Sciatic nerve (tissue), 2 donors: Measurements from ENCODE around the gene NPTXR. TPM values are rescaled to one million over a fixed set of nuclear protein-coding genes. Genes with fewer than 3 reads are reported as not detected.

Experiments used
- ATAC-seq: fragments of 200-7000 bp; cut with Tn5 transposase; one replicate; pipeline ENCODE4 v1.9.1; 2020; ENCODE audit warnings: mild to moderate bottlenecking, moderate library complexity
- DNase-seq: peaks from one replicate; pipeline ENCODE4 v3.0.0-alpha.2; 2020; ENCODE audit warnings: low spot score
- intact Hi-C: fragments of 100-400 bp; cut with DNase I; formaldehyde crosslinking; loops from one replicate; pipeline ENCODE4 v1.14.2; 2022
- total RNA-seq: library from RNA; stranded (reverse); fragmentation: NEBNext Ultra II Directional; extraction: Animal tissue kit (Norgen Biotek cat#: 25700); gene quantifications from one replicate; pipeline ENCODE4 v1.2.1, GENCODE V29; 2021
- donor health status: DM: no; HTN: no; CAD: no.
- donor health status: DM: no; HTN: no; CAD: no.

The NPTXR gene
- 6.9 TPM for total RNA-seq

DNA sequence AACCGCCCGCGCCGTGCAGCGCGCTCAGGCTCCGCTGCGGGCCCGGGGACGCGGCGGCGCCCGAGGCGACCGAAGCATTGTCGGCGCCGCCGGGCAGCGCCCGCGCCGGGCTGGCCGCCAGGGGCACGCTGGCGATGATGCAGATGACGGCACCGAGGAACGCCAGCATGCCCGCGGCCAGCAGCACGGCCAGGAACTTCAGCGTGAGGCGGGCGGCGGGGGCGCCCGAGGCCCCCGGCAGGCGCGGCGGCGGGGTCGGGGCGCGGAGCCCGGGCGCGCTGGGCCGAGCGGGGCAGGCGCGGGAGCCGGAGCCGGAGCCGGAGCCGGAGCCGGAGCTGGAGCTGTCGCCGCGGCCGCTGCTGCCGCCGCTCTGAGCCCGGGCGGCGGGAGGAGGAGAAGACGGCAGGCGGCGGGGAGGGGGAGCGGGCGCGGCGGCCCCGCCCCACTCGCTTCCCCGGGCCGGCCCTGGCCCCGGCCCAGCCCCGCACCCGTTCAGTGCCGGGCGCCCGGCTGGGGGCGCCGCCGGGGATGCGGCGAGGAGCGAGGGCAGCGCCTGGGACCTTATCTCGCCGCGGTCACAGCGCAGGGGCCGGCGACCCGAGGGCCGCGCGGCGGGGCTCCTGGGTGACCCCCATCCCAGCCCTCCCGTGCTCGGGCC is at the start of gene NPTXR:
NPTXR (minus strand) TSS at position 372 of the 658 bp plus-strand sequence.
- peak; percentile 53 for ATAC-seq
- intact Hi-C loops: no loop called here
- no peak for DNase-seq

DNA sequence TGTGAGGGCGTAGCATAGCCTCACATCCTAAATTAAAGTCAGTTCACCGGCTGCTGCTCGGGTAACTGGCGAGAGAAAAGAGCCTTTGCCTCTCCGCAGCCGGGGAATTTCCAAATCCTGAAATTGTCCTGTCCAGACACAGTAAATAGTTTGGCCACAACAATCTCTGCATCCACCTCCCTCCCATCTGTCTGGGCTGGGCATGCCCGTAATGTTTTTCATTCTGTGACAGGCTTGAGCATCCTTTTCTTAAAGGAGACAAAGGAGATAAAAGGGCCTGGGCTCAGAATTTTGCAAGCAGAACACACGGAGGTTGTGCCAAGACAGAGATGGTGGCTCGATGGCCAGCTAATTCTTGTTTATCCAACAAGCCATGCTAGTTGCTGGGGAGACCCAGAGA is 47.4 kb upstream of the NPTXR start:
- intact Hi-C loops: no loop called here
- no peak for ATAC-seq
- no peak for DNase-seq

GRCh38 chr22:38890377-38890776 is 46.5 kb upstream of the NPTXR start:
- no peak for ATAC-seq
- intact Hi-C loops: no loop called here
- no peak for DNase-seq

DNA sequence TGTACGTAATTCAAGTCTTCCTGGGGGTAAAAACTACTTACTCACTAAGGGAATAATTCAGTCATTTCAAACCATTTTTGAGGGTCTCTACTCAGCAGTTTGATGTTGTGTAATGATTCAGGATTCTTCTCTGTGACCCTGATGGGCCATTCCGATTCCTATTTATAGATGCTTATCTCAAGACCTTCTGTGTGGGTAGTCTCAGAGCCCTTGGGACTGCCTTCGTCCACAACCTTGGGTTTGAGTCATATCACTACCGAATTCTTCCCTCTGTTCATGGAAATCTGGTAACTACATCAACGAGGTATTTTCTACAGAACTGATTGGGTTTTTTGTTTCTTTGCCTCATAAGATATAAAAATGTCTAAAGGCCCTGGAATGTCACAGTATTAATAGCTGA is 42.5 kb upstream of the NPTXR start:
- ATAC-seq: no peak
- DNase-seq: no peak
- intact Hi-C loops: no loop called here

DNA sequence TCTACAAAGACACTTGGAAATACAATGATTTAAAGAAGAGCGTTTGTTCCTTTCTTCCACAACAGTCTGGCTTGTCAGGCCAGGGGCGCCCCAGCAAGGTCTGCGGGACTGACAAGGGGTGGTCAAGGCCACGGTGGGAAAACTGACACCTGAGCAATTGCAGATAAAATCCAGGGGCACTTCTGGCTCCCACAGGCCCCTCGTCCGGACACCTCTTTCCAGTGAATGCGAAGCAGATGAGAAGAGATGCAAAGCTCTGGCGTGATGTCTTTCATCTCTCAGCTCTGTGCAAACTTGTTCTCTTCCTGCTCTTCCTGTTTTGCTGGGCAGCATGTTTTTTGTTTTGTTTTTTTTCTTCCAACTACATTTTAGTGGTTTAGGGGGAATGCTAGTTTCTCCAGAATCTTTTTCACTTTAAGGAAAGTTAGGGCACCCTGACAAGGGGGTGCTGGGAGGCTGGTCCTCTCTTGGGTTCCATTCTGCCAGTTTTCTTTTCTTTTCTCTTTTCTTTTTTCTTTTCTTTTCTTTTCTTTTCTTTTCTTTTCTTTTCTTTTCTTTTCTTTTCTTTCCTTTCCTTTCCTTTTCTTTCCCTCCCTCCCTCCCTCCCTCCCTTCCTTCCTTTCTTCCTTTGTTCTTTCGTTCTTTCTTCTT is 39.3 kb upstream of the NPTXR start:
- intact Hi-C loops: no loop called here
- no peak for ATAC-seq
- DNase-seq: peak; percentile 42

- ATAC-seq (peak; percentile 78), DNase-seq (peak; percentile 65)
- intact Hi-C loops: no loop called here
Observed at GRCh38 chr22:38881997-38882879, 38.4 kb upstream of the NPTXR start.

GRCh38 chr22:38881464-38881871 is 37.6 kb upstream of the NPTXR start:
- intact Hi-C loops: no loop called here
- DNase-seq: peak; percentile 78

GRCh38 chr22:38879961-38880360 is 36.1 kb upstream of the NPTXR start:
- ATAC-seq (no peak), DNase-seq (no peak)
- intact Hi-C loops: loop anchor here (10.0 kb wide), 1 partner anchor 45 kb away; no protein-coding TSS in a partner anchor

More at GRCh38 chr22:38881464-38881871, 37.6 kb upstream of the NPTXR start:
- ATAC-seq: peak; percentile 90

DNA sequence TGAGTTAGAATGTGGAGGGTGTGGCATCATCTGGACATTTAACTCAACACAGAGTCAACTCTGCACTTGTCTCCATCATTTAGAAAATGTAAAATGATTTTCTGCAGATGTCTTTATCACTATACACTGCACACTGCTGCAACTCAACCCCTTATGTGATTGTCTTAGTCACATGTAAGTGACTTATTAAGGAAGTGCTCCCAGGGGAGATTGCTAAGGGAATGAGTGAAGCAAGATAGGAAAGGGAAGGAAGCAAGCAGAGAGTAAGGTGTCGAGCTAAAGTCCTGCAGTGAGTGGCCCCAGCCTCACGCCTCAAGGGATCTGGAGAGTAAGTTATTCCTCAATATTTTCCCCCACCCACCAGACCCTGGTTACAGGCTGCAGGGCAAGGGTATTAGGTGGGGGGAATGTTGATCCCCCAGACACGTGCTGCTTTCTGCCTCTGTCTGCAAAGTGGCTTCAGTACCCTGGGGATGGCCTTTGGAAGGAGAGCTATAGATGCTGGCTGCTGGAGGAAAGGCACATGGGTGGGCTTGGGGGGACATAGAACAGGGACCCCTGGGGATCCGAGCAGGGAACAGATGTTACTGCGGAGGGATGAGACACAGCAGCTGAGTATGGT is 35.4 kb upstream of the NPTXR start:
- DNase-seq (no peak), ATAC-seq (no peak)
- intact Hi-C loops: loop anchor here (10.0 kb wide), 1 partner anchor 46 kb away; no protein-coding TSS in a partner anchor

DNA sequence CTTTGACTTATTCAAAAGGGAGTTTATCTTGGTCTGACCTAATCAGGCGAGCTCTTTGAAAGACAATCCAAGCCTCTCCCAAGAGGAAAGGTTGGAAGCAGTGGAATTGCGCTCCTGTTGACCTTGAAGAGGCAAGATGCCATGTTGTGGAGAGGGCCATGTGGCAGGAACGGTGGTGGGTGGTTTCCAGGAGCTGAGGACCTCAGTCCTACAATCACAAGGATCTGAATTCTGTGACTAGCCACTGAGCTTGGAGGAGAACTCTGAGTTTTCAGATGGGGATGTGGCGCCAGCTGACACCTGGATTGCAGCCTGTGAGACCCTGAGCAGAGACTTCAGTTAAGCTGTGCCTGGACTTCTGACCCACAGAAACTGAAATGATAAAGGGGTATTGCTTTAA is 34.2 kb upstream of the NPTXR start:
- intact Hi-C loops: loop anchor here (10.0 kb wide), 1 partner anchor 47 kb away; no protein-coding TSS in a partner anchor
- ATAC-seq: no peak
- DNase-seq: peak; percentile 33

DNA sequence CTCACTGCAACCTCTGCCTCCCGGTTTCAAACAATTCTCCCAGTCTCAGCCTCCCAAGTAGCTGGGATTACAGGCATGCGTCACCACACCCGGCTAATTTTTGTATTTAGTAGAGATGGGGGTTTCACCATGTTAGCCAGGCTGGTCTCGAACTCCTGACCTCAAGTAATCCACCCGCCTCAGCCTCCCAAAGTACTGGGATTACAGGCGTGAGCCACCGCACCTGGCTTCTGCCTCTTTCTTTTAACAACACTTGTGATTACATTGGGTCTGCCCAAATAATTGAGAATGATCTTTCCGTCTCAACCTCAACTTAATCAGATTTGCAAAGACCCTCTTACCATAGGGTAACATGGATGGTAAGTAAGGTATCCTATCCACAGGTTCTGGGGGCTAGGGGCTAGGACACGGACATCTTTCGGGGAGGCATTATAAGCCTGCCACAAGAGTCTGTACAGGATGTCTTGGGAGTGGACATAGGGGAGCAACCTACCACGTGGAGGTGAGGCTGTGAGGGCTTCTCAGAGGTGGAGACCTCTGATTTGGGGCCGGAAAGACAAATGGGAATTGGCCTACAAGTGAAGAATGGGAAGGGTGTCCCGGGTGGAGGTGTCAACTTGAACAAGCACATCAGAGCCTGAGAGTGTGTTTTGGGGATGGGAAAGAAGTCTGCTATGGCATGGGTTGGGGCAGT is 30.8 kb upstream of the NPTXR start:
- ATAC-seq (no peak), DNase-seq (no peak)
- intact Hi-C loops: loop anchor here (10.0 kb wide), 1 partner anchor 50 kb away; no protein-coding TSS in a partner anchor

- ATAC-seq (no peak), DNase-seq (peak; percentile 41)
- intact Hi-C loops: loop anchor here (10.0 kb wide), 1 partner anchor 51 kb away; no protein-coding TSS in a partner anchor
Observed at GRCh38 chr22:38873469-38874411, 29.9 kb upstream of the NPTXR start.

DNA sequence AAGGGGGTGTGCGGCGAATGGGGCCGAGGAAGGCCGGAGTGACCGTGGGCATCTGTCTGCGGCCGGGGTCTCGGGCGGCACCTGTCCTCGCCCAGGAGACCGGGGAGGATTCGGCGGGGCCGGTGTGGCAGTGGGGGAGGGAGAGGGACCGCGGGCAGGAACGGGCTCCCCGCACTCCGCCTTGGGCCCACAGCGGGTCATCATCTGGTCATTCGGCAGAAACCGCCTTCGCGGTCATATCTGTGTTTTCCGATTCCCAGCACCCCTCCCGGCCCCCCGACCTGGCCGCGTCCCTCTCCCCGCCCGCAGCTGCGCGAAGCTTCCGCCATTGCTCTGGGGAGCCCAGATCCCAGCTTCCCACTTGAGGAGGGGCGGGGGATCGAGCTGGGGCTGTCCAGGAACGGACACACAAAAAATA is 29.0 kb upstream of the NPTXR start:
- intact Hi-C loops: loop anchor here (10.0 kb wide), 1 partner anchor 52 kb away; no protein-coding TSS in a partner anchor
- ATAC-seq (peak; percentile 83), DNase-seq (peak; percentile 85)

DNA sequence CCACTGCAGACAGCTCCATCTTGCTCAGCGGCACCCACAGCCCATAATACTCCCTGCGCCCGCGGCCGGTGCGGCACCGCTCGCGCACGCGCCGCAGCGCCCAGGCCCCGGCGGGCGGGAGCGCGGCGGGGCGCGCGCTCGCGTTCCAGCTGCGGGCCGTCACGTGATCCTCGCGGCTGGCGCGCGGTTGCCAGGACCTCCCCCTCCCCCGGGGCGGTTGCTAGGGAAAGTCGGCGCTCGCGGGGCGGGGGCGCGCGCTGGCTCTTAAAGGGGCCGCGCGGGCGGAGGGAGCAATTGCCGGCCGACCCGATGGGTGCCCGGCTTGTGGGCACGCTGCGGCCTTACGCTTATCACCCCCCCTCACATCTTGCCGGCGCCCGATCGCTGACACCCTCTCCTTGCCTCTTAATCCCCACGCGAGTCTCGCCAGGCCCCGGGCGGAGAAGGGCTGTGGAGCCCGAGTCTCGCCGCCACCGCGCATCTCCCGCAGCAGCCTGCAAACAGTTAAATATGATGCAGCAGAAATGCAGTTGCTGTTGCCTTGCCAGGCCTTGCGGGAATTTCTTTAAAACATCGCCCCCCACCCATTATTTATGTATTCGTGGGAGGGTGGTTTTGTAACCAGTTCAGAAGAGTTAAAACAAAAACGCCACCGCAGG is 28.5 kb upstream of the NPTXR start, which contains the start of gene CBX6:
CBX6 (minus strand) TSS at position 45 of the 659 bp plus-strand sequence; CDS start at position 19, 26 bp downstream.
- intact Hi-C loops: loop anchor here (10.0 kb wide), 1 partner anchor 52 kb away; no protein-coding TSS in a partner anchor
- DNase-seq (peak; percentile 98), ATAC-seq (peak; percentile 91)

GRCh38 chr22:38871360-38872171 is 27.7 kb upstream of the NPTXR start:
- intact Hi-C loops: loop anchor here (10.0 kb wide), 1 partner anchor 53 kb away; no protein-coding TSS in a partner anchor
- DNase-seq (peak; percentile 65), ATAC-seq (no peak)
